GM21423 (cell line): ENCODE results near the gene GNAO1.

Source experiments
- ATAC-seq: cut with Tn5 transposase; IDR thresholded peaks from one replicate; pipeline ENCODE4 v1.9.1; 2021; ENCODE audit warnings: mild to moderate bottlenecking, moderate library complexity; ENCODE audit not compliant: unreplicated experiment

Gene GNAO1

GRCh38 chr16:56263711-56264608, 72.7 kb downstream of the GNAO1 start:
- ATAC-seq: no peak

GRCh38 chr16:56264609-56264972, 73.3 kb downstream of the GNAO1 start:
- ATAC-seq: no peak

GRCh38 chr16:56265184-56265583, 73.9 kb downstream of the GNAO1 start:
- no peak for ATAC-seq

GRCh38 chr16:56265746-56266145, 74.5 kb downstream of the GNAO1 start:
- no peak for ATAC-seq

- no peak for ATAC-seq
Observed at GRCh38 chr16:56266641-56267607, 75.6 kb downstream of the GNAO1 start.

GRCh38 chr16:56267888-56268287, 76.6 kb downstream of the GNAO1 start:
- no peak for ATAC-seq

GRCh38 chr16:56268799-56269198, 77.5 kb downstream of the GNAO1 start:
- no peak for ATAC-seq

GRCh38 chr16:56269281-56269680, 78.0 kb downstream of the GNAO1 start:
- no peak for ATAC-seq

- no peak for ATAC-seq
Observed at GRCh38 chr16:56269811-56270684, 78.8 kb downstream of the GNAO1 start.

GRCh38 chr16:56270828-56271227, 79.5 kb downstream of the GNAO1 start:
- ATAC-seq: no peak

- no peak for ATAC-seq
Observed at GRCh38 chr16:56272583-56272894, 81.2 kb downstream of the GNAO1 start.

- ATAC-seq: no peak
Observed at GRCh38 chr16:56273615-56274014, 82.3 kb downstream of the GNAO1 start.

GRCh38 chr16:56274369-56274768, 83.1 kb downstream of the GNAO1 start:
- ATAC-seq: no peak

GRCh38 chr16:56275076-56275475, 83.8 kb downstream of the GNAO1 start:
- ATAC-seq: no peak

- no peak for ATAC-seq
Observed at GRCh38 chr16:56275801-56276200, 84.5 kb downstream of the GNAO1 start.

GRCh38 chr16:56277075-56277474, 85.8 kb downstream of the GNAO1 start:
- ATAC-seq: no peak

GRCh38 chr16:56278196-56278855, 87.0 kb downstream of the GNAO1 start:
- no peak for ATAC-seq

- ATAC-seq: peak; percentile 62
Observed at GRCh38 chr16:56279132-56279531, 87.8 kb downstream of the GNAO1 start.

- ATAC-seq: no peak
Observed at GRCh38 chr16:56279914-56280313, 88.6 kb downstream of the GNAO1 start.

GRCh38 chr16:56281249-56281805, 90.0 kb downstream of the GNAO1 start:
- ATAC-seq: no peak
